ENCODE measurements around the gene DPYSL4.

The DPYSL4 gene

DNA sequence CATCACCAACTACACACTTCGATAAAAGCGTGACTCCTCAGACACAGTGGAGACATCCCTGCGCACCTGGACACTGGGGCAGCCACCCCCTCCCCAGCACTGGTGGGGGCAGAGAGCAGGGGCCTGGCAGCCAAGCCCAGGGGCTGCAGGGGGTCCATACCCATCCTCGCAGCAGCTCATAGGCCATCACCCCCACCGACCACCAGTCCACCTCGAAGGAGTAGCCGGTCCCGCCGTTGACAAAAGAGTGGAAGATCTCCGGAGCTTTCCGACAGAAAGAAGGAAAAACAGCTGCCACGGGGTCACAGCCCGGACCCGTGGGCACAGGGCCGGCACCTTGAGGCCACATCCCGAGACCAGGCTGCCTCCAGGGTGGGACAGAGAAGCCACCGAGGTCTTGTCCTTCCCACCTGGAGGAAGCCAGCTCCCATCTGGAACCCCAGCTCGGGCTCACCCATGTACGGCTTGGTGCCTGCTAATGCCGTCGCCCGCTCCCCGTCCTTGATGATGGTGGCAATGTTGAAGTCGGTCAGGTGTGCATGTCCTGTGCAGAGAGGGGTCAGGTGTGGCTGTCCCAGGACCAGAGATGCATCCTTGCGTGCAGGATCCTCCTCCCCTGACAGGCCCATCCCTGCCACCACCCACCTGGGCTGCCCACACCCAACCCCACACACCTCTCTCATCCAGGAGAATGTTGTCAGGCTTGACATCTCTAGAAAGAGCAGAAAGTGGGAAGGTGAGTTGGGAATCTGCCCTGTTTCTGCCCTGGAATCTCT lies 38.5 kb downstream of the DPYSL4 start:
- Histone ChIP-seq H3K4me3 (no peak overlapping the region), H3K27ac (peak overlapping the region in 1 of 2 donors; percentile 10)
- no peak for DNase-seq (ENCODE audit: low spot score)
- no peak for TF ChIP-seq CTCF (IDR thresholded peaks at IDR 0.05)

DNA sequence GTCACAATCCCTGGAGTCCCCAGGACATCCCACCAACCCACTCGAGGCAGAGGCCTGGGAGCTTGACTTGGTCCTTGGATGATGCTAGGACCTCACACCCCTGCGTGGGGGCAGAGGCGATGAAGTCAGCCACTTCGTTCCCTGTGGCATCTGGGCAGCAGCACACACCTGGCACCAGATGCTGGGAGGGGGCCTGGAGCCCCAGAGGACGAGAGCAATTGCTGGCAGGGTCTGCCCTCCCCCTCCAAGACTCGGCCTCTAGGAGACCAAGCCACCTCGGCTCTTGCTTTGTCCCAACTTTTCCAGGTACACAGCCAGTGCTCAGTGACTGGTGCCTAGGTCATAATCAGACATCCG lies 39.1 kb downstream of the DPYSL4 start:
- Histone ChIP-seq H3K4me3 (no peak overlapping the region), H3K27ac (peak overlapping the region in 1 of 2 donors; percentile 10)
- TF ChIP-seq CTCF (IDR thresholded peaks at IDR 0.05): no peak
- DNase-seq (ENCODE audit: low spot score): no peak

DNA sequence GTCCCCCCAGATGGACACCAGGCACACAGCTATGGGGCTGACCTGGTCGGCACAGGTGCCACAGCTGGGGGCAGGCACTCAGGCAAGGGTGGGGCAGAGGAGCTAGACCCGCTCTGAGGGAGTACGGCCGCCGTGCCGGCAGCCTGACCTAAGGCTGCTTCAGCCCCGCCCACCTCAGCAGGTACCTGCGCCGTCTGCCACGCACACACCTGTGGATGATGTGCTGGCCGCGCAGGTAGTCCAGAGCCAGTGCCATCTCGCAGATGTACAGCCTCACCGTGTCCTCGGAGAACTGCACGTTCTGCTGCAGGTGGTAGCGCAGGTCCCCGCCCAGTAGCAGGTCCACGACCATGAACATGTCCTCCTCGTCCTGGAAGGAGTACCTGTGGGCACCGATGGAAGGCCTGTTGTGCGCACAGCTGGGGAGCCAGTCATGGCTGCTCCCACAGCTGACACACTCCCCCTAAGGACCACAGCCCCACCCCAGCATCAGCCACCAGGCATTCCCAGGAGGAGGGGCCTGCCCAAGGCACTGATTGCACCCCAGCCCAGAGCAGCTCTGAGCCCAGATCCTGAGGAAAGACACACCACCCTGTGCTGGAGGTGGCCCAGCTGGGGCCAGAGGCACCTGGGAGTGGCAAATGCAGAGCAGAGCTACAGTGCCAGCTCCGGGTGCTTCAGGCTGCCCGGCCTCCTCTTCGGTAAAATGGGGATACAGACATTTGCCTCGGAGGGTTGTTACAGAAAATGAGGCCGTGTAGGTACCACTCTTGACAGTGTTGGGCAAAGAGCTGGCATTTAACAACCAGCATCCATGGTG lies 40.0 kb downstream of the DPYSL4 start:
- no peak for TF ChIP-seq CTCF (IDR thresholded peaks at IDR 0.05)
- no peak overlapping the region for H3K4me3 ChIP-seq
- H3K27ac ChIP-seq: peak overlapping the region in 1 of 2 donors; percentile 51
- DNase-seq (ENCODE audit: low spot score): no peak

DNA sequence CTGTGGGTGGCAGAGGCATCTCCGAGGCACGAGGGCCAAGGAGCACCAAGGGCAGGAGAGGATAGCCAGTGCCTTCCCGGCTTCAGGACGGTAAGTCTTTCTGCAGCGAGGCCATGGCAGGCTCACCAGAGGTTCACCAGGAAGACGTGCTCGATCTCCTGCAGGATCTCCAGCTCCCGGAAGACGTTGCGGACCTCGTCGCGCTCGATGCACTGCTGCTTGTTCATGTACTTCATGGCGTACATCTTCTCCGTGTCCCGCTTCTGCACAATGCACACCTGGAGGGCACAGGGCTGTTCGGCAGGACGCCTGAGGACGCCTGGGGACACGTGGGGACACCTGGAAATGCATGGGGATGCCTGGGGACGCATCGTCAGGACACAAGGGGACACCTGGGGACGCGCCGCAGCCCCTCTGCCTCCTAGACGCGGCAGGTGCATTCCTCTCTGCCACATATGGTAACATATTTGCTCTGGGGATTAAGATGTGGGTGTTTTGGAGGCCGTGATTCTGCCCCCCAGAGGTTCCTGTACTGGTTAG lies 41.2 kb downstream of the DPYSL4 start:
- H3K4me3 ChIP-seq: no peak overlapping the region
- DNase-seq (ENCODE audit: low spot score): no peak

DNA sequence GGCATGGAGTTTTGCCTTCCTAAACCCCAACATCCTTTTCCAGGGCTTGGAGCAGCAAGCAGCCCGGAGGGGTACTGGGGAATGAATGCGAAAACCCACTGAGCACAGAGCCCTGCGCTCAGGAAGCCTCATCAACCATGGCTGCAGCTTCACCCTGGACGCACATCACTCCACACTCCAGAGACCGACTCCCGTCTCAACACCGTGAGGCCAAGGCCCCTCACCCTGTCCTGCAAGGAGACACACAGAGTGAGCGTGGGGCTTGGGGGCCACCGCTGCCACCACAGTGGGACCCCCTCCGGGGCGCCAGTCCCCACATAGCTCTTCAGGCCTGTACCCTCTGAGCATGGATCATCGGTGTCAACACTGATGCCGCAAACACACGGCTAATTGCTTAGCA lies 41.9 kb downstream of the DPYSL4 start:
- TF ChIP-seq CTCF (IDR thresholded peaks at IDR 0.05): no peak
- Histone ChIP-seq H3K27ac (no peak overlapping the region), H3K4me3 (no peak overlapping the region)
- no peak for DNase-seq (ENCODE audit: low spot score)

More for the DNA sequence above, 41.2 kb downstream of the DPYSL4 start:
- TF ChIP-seq CTCF (IDR thresholded peaks at IDR 0.05): no peak
- no peak overlapping the region for H3K27ac ChIP-seq

DNA sequence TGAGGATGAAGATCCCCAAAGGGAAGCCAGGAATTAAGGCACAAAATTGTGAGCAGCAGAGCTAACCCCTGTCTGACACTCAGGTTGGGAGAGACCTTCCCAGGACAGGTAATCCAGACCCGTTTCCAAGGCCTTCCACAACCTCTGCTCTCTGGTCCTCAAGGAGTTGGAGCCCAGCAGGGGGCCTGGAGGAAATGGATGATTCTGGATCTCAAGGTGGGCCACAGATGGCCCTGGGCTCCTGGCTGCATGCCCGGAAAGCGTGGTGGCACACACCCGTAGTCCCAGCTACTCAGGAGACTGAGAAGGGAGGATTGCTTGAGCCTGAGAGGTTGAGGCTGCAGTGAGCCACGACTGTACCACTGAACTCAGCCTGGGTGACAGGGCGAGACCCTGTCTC lies 42.3 kb downstream of the DPYSL4 start:
- no peak overlapping the region for H3K27ac ChIP-seq
- DNase-seq (ENCODE audit: low spot score): no peak
- H3K4me3 ChIP-seq: no peak overlapping the region
- TF ChIP-seq CTCF (IDR thresholded peaks at IDR 0.05): no peak
